MCF 10A (cell line): Measurements from ENCODE around the gene TMEM229A. TPM values are rescaled to one million over a fixed set of nuclear protein-coding genes. Genes with fewer than 3 reads are reported as not detected.

Source experiments
- BruUV-seq: library from RNA; stranded (reverse); fragments of 400-500 nt; replicated peaks from 2 replicates; lab custom pipeline; 2021; lab: Mats Ljungman, UMichigan
- CTCF ChIA-PET: fragments of 300-600 bp; sonication (Branson Sonifier 250); formaldehyde crosslinking; extraction: SDS; loops from one replicate; lab custom pipeline; 2021; ENCODE audit warnings: antibody characterized with exemption, inconsistent platforms; lab: Yijun Ruan, JAX
- POLR2A ChIA-PET: fragments of 300-600, 350-650 bp; sonication (Branson Sonifier 250); formaldehyde crosslinking; extraction: SDS; loops from one replicate; lab custom pipeline; 2020; ENCODE audit warnings: antibody characterized with exemption, inconsistent platforms; lab: Yijun Ruan, JAX
- DNase-seq: peaks from one replicate; pipeline ENCODE4 v3.0.0-alpha.2; 2018; ENCODE audit not compliant: unreplicated experiment
- H3K27ac Mint-ChIP-seq: one replicate; pipeline ENCODE4 v1.8.0; 2022; ENCODE audit warnings: mild to moderate bottlenecking, low read depth, mixed read lengths; ENCODE audit not compliant: unreplicated experiment
- H3K27me3 Mint-ChIP-seq: one replicate; pipeline ENCODE4 v1.8.0; 2022; ENCODE audit warnings: mixed read lengths; ENCODE audit not compliant: insufficient read depth, unreplicated experiment
- H3K36me3 Mint-ChIP-seq: one replicate; pipeline ENCODE4 v1.8.0; 2022; ENCODE audit warnings: mild to moderate bottlenecking, moderate library complexity, mixed read lengths; ENCODE audit not compliant: insufficient read depth, unreplicated experiment
- H3K4me1 Mint-ChIP-seq: one replicate; pipeline ENCODE4 v1.8.0; 2022; ENCODE audit warnings: mixed read lengths; ENCODE audit not compliant: insufficient read depth, unreplicated experiment
- H3K4me3 Mint-ChIP-seq: one replicate; pipeline ENCODE4 v1.8.0; 2022; ENCODE audit warnings: mild to moderate bottlenecking, moderate library complexity, mixed read lengths; ENCODE audit not compliant: unreplicated experiment
- H3K9me3 Mint-ChIP-seq: one replicate; pipeline ENCODE4 v1.8.0; 2022; ENCODE audit warnings: mixed read lengths; ENCODE audit not compliant: unreplicated experiment
- intact Hi-C: fragments of 100-400 bp; cut with micrococcal nuclease; formaldehyde crosslinking; loops from 2 replicates; pipeline ENCODE4 v1.14.1; 2022
- total RNA-seq: library from RNA; stranded (reverse); gene quantifications from 2 replicates; pipeline ENCODE4 v1.2.3, GENCODE V29; 2022
- TF ChIP-seq, protein P1 (sequence below): fragments of 200-600 bp; IDR thresholded peaks from one replicate; pipeline ENCODE4 v1.8.0; 2022; ENCODE audit warnings: antibody characterized with exemption, mild to moderate bottlenecking; ENCODE audit not compliant: unreplicated experiment

Gene TMEM229A
- total RNA-seq, 1 experiment from 2014 or later = not detected

- no peaks in the 10 kb centered on the region for H3K36me3 Mint-ChIP-seq
- peaks cover 29% of the 10 kb centered on the region for H3K27me3 Mint-ChIP-seq
- ChIA-PET CTCF (no interaction called here), POLR2A (no interaction called here)
- TF ChIP-seq, protein P1, sequence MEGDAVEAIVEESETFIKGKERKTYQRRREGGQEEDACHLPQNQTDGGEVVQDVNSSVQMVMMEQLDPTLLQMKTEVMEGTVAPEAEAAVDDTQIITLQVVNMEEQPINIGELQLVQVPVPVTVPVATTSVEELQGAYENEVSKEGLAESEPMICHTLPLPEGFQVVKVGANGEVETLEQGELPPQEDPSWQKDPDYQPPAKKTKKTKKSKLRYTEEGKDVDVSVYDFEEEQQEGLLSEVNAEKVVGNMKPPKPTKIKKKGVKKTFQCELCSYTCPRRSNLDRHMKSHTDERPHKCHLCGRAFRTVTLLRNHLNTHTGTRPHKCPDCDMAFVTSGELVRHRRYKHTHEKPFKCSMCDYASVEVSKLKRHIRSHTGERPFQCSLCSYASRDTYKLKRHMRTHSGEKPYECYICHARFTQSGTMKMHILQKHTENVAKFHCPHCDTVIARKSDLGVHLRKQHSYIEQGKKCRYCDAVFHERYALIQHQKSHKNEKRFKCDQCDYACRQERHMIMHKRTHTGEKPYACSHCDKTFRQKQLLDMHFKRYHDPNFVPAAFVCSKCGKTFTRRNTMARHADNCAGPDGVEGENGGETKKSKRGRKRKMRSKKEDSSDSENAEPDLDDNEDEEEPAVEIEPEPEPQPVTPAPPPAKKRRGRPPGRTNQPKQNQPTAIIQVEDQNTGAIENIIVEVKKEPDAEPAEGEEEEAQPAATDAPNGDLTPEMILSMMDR = no peak
- no peaks in the 10 kb centered on the region for H3K4me1 Mint-ChIP-seq
- H3K9me3 Mint-ChIP-seq = no peaks in the 10 kb centered on the region
- no peak overlapping the region for H3K27ac Mint-ChIP-seq
- no peak for DNase-seq
- peak overlapping the region; percentile 32 for H3K4me3 Mint-ChIP-seq
- intact Hi-C loops = no loop called here
- BruUV-seq = no TSS peak
These were observed 1.2 kb upstream of the TMEM229A start for GRCh38 chr7:124033807-124034753.

- BruUV-seq = no TSS peak
- ChIA-PET CTCF (no interaction called here), POLR2A (no interaction called here)
- peak overlapping the region; percentile 32 for H3K4me3 Mint-ChIP-seq
- peaks cover 29% of the 10 kb centered on the region for H3K27me3 Mint-ChIP-seq
- no peaks in the 10 kb centered on the region for H3K36me3 Mint-ChIP-seq
- intact Hi-C loops = no loop called here
- H3K4me1 Mint-ChIP-seq = no peaks in the 10 kb centered on the region
- H3K27ac Mint-ChIP-seq = no peak overlapping the region
- no peaks in the 10 kb centered on the region for H3K9me3 Mint-ChIP-seq
- TF ChIP-seq, protein P1 = no peak
- DNase-seq = no peak
These were observed 384 bp upstream of the TMEM229A start for GRCh38 chr7:124033095-124033806.

GRCh38 chr7:124031919-124032318 is 948 bp downstream of the TMEM229A start:
- no peaks in the 10 kb centered on the region for H3K4me1 Mint-ChIP-seq
- no peak overlapping the region for H3K27ac Mint-ChIP-seq
- ChIA-PET CTCF (no interaction called here), POLR2A (interaction anchor here (1.3 kb wide), 1 partner anchor 13 kb away, joined by 3 read pairs; no protein-coding TSS in a partner anchor)
- no peaks in the 10 kb centered on the region for H3K36me3 Mint-ChIP-seq
- TF ChIP-seq, protein P1 = no peak
- H3K4me3 Mint-ChIP-seq = peak overlapping the region; percentile 72
- intact Hi-C loops = no loop called here
- peaks cover 29% of the 10 kb centered on the region for H3K27me3 Mint-ChIP-seq
- H3K9me3 Mint-ChIP-seq = no peaks in the 10 kb centered on the region
- DNase-seq = no peak
- no TSS peak for BruUV-seq

- TF ChIP-seq, protein P1 = no peak
- Mint-ChIP-seq H3K4me1 (no peaks in the 10 kb centered on the region), H3K4me3 (no peak overlapping the region), H3K9me3 (no peaks in the 10 kb centered on the region), H3K36me3 (no peaks in the 10 kb centered on the region), H3K27ac (no peak overlapping the region), H3K27me3 (peaks cover 29% of the 10 kb centered on the region)
- intact Hi-C loops = no loop called here
- POLR2A ChIA-PET = interaction anchor here (0.7 to 1.3 kb wide), 2 partner anchors 14 to 330 kb away, joined by 3 read pairs; no protein-coding TSS in a partner anchor
- BruUV-seq = no TSS peak
- DNase-seq = no peak
- CTCF ChIA-PET = no interaction called here
These were observed 1.5 kb downstream of the TMEM229A start for GRCh38 chr7:124031406-124031805.
